ENCODE measurements around the gene MYO7A. TPM values are rescaled to one million over a fixed set of nuclear protein-coding genes. Genes with fewer than 3 reads are reported as not detected.

Gene MYO7A
- total and polyA plus RNA-seq, 2 donors (not counting 3 experiments of a cell fraction or from before 2014, with no cell fraction given), result 1.3 to 3.6 TPM

- no peak overlapping the region for H3K27ac ChIP-seq (ENCODE audit: insufficient read depth, low read depth, low read length)
- FAIRE-seq, result no peak
- POLR2A ChIA-PET, result no interaction called here
- H3K36me3 ChIP-seq (ENCODE audit: control insufficient read depth in 2 of 2, extremely low read depth in 1 of 2, insufficient read depth in 2 of 2, low read length in 2 of 2), result no peaks in the 10 kb centered on the region
- no peaks in the 10 kb centered on the region for H3K4me1 ChIP-seq (ENCODE audit: control insufficient read depth, extremely low read depth, insufficient read depth, low read length)
- H3K27me3 ChIP-seq (ENCODE audit: control insufficient read depth in 2 of 2, insufficient read depth in 2 of 2, low read length in 2 of 2), result no peaks in the 10 kb centered on the region
- DNase-seq (ENCODE audit: low read depth, low spot score), result no peak
- dilution Hi-C loops (cut with MboI; ENCODE audit: extremely low pct_ligation_motif_present, low sequenced_read_pairs) (no loop called here), intact Hi-C loops (cut with micrococcal nuclease) (no loop called here)
- H3K79me2 ChIP-seq (ENCODE audit: control insufficient read depth, insufficient read depth, low read length), result no peaks in the 10 kb centered on the region
- BruUV-seq (replicated peaks), result no TSS peak
- no peak overlapping the region for H3K9ac ChIP-seq (replicated peaks; ENCODE audit: extremely low read depth, insufficient read depth, low read length)
- no peak overlapping the region for H3K4me2 ChIP-seq (ENCODE audit: insufficient read depth, low read length)
- CTCF ChIA-PET, result interaction anchor here (1.4 kb wide), 1 partner anchor 53 kb away, joined by 5 read pairs; no protein-coding TSS in a partner anchor
- TF ChIP-seq FOS (IDR thresholded peaks at IDR 0.05; ENCODE audit: borderline replicate concordance, insufficient read depth, low read length) (no peak), MAX (IDR thresholded peaks at IDR 0.05; ENCODE audit: insufficient read depth, insufficient read length) (no peak), EZH2 (IDR thresholded peaks at IDR 0.05; ENCODE audit: borderline replicate concordance, low read depth, low read length, severe bottlenecking) (no peak), POLR2A (IDR thresholded peaks at IDR 0.05; ENCODE audit: low read depth, low read length) (no peak), POLR2AphosphoS5 (IDR thresholded peaks at IDR 0.05; ENCODE audit: insufficient read depth, low read depth, low read length) (no peak), GATA2 (IDR thresholded peaks at IDR 0.05; ENCODE audit: insufficient read depth, insufficient read length, low read depth, low read length) (no peak)
- no peaks in the 10 kb centered on the region for H4K20me1 ChIP-seq (replicated peaks; ENCODE audit: control insufficient read depth, extremely low read depth, insufficient read depth, low read length)
- no peak overlapping the region for H2AFZ ChIP-seq (ENCODE audit: low read depth, low read length)
- H3K9me1 ChIP-seq (replicated peaks; ENCODE audit: control insufficient read depth, extremely low read depth, insufficient read depth, low read length), result no peaks in the 10 kb centered on the region
- no peaks in the 10 kb centered on the region for H3K9me3 ChIP-seq (replicated peaks; ENCODE audit: control insufficient read depth, insufficient read depth, low read length)
- no peak overlapping the region for H3K4me3 ChIP-seq (replicated peaks in 1 of 3; ENCODE audit: insufficient read depth in 1 of 3, low read depth in 1 of 3, low read length in 3 of 3)
Observed at GRCh38 chr11:77180346-77180745, 52.3 kb downstream of the MYO7A start.

DNA sequence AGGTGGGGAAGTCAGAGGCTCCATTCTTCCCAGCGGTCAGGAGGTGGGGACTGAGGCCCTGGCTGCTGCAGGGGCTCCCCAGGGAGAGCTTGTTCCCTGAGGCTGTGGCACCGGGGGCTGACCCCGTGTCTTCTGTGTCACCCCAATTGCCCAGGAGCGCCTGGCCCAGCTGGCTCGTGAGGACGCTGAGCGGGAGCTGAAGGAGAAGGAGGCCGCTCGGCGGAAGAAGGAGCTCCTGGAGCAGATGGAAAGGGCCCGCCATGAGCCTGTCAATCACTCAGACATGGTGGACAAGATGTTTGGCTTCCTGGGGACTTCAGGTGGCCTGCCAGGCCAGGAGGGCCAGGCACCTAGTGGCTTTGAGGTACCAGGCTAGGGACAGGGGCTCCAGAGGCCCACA is 53.2 kb downstream of the MYO7A start:
- dilution Hi-C loops (cut with MboI; ENCODE audit: extremely low pct_ligation_motif_present, low sequenced_read_pairs) (no loop called here), intact Hi-C loops (cut with micrococcal nuclease) (no loop called here)
- Histone ChIP-seq H2AFZ (ENCODE audit: low read depth, low read length) (no peak overlapping the region), H3K4me3 (replicated peaks in 1 of 3; ENCODE audit: insufficient read depth in 1 of 3, low read depth in 1 of 3, low read length in 3 of 3) (no peak overlapping the region), H3K9ac (replicated peaks; ENCODE audit: extremely low read depth, insufficient read depth, low read length) (no peak overlapping the region), H3K36me3 (ENCODE audit: control insufficient read depth in 2 of 2, extremely low read depth in 1 of 2, insufficient read depth in 2 of 2, low read length in 2 of 2) (no peaks in the 10 kb centered on the region), H3K9me1 (replicated peaks; ENCODE audit: control insufficient read depth, extremely low read depth, insufficient read depth, low read length) (no peaks in the 10 kb centered on the region), H3K9me3 (replicated peaks; ENCODE audit: control insufficient read depth, insufficient read depth, low read length) (no peaks in the 10 kb centered on the region), H4K20me1 (replicated peaks; ENCODE audit: control insufficient read depth, extremely low read depth, insufficient read depth, low read length) (no peaks in the 10 kb centered on the region), H3K27me3 (ENCODE audit: control insufficient read depth in 2 of 2, insufficient read depth in 2 of 2, low read length in 2 of 2) (no peaks in the 10 kb centered on the region), H3K4me1 (ENCODE audit: control insufficient read depth, extremely low read depth, insufficient read depth, low read length) (no peaks in the 10 kb centered on the region), H3K79me2 (ENCODE audit: control insufficient read depth, insufficient read depth, low read length) (no peaks in the 10 kb centered on the region), H3K27ac (ENCODE audit: insufficient read depth, low read depth, low read length) (no peak overlapping the region), H3K4me2 (ENCODE audit: insufficient read depth, low read length) (no peak overlapping the region)
- DNase-seq (ENCODE audit: low read depth, low spot score) (no peak), FAIRE-seq (no peak)
- BruUV-seq (replicated peaks), result no TSS peak
- POLR2A ChIA-PET, result no interaction called here
- CTCF ChIA-PET, result interaction anchor here (2.0 to 2.8 kb wide), 2 partner anchors 54 to 367 kb away, joined by 7 to 22 read pairs; partner anchors contain the start of gene MYO7A
- TF ChIP-seq POLR2AphosphoS5 (IDR thresholded peaks at IDR 0.05; ENCODE audit: insufficient read depth, low read depth, low read length), result no peak
- TF ChIP-seq JUN (IDR thresholded peaks at IDR 0.05; ENCODE audit: borderline replicate concordance, insufficient read depth, insufficient read length, low read depth), result no peak
- no peak for TF ChIP-seq FOS (IDR thresholded peaks at IDR 0.05; ENCODE audit: borderline replicate concordance, insufficient read depth, low read length)
- TF ChIP-seq, protein P1, sequence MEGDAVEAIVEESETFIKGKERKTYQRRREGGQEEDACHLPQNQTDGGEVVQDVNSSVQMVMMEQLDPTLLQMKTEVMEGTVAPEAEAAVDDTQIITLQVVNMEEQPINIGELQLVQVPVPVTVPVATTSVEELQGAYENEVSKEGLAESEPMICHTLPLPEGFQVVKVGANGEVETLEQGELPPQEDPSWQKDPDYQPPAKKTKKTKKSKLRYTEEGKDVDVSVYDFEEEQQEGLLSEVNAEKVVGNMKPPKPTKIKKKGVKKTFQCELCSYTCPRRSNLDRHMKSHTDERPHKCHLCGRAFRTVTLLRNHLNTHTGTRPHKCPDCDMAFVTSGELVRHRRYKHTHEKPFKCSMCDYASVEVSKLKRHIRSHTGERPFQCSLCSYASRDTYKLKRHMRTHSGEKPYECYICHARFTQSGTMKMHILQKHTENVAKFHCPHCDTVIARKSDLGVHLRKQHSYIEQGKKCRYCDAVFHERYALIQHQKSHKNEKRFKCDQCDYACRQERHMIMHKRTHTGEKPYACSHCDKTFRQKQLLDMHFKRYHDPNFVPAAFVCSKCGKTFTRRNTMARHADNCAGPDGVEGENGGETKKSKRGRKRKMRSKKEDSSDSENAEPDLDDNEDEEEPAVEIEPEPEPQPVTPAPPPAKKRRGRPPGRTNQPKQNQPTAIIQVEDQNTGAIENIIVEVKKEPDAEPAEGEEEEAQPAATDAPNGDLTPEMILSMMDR (IDR thresholded peaks at IDR 0.05; ENCODE audit: extremely low read depth in 1 of 2, insufficient read depth in 1 of 2, low read depth in 1 of 2, low read length in 2 of 2), result no peak
- TF ChIP-seq MYC (IDR thresholded peaks at IDR 0.05; ENCODE audit: low read depth, low read length), result no peak
- no peak for TF ChIP-seq MAX (IDR thresholded peaks at IDR 0.05; ENCODE audit: insufficient read depth, insufficient read length)
- no peak for TF ChIP-seq EZH2 (IDR thresholded peaks at IDR 0.05; ENCODE audit: borderline replicate concordance, low read depth, low read length, severe bottlenecking)
- TF ChIP-seq POLR2A (IDR thresholded peaks at IDR 0.05; ENCODE audit: low read depth, low read length), result no peak
- TF ChIP-seq GATA2 (IDR thresholded peaks at IDR 0.05; ENCODE audit: insufficient read depth, insufficient read length, low read depth, low read length), result no peak

Measured in endothelial cell of umbilical vein (primary cell).